HG03442 (cell line): ENCODE results near the gene EIF4EBP3.
A peak's percentile ranks its signal among the peaks of the same experiment; 100 is the strongest.

Experiments
- ATAC-seq: cut with Tn5 transposase; IDR thresholded peaks from one replicate; pipeline ENCODE4 v1.9.1; 2021; ENCODE audit warnings: mild to moderate bottlenecking, moderate library complexity; ENCODE audit not compliant: unreplicated experiment

The EIF4EBP3 gene

GRCh38 chr5:140547508-140548299 is at the start of gene EIF4EBP3:
EIF4EBP3 (plus strand) TSS chr5:140547662; CDS start chr5:140547738, 76 bp downstream.
- peak; percentile 100 for ATAC-seq

- no peak for ATAC-seq
These were observed 49.6 kb upstream of the EIF4EBP3 start for GRCh38 chr5:140497897-140498296.

GRCh38 chr5:140498591-140498990 is 48.9 kb upstream of the EIF4EBP3 start:
- ATAC-seq: no peak

GRCh38 chr5:140502834-140503233 is 44.6 kb upstream of the EIF4EBP3 start:
- no peak for ATAC-seq

- no peak for ATAC-seq
These were observed 37.6 kb upstream of the EIF4EBP3 start for GRCh38 chr5:140509898-140510297.

- no peak for ATAC-seq
These were observed 34.3 kb upstream of the EIF4EBP3 start for GRCh38 chr5:140513124-140513523.

GRCh38 chr5:140524003-140524402 is 23.5 kb upstream of the EIF4EBP3 start:
- no peak for ATAC-seq

- ATAC-seq: no peak
These were observed 7.2 kb upstream of the EIF4EBP3 start for GRCh38 chr5:140540227-140540626.

GRCh38 chr5:140542972-140543371 is 4.5 kb upstream of the EIF4EBP3 start:
- no peak for ATAC-seq

- ATAC-seq: no peak
These were observed 2.5 kb upstream of the EIF4EBP3 start for GRCh38 chr5:140544986-140545385.

- no peak for ATAC-seq
These were observed 1.9 kb upstream of the EIF4EBP3 start for GRCh38 chr5:140545606-140546005.

- no peak for ATAC-seq
These were observed 483 bp upstream of the EIF4EBP3 start for GRCh38 chr5:140546851-140547507.

- no peak for ATAC-seq
These were observed 832 bp downstream of the EIF4EBP3 start for GRCh38 chr5:140548300-140548688.

GRCh38 chr5:140548791-140549190 is 1.3 kb downstream of the EIF4EBP3 start:
- ATAC-seq: no peak

GRCh38 chr5:140549237-140550144 is 2.0 kb downstream of the EIF4EBP3 start:
- no peak for ATAC-seq

- ATAC-seq: no peak
These were observed 3.0 kb downstream of the EIF4EBP3 start for GRCh38 chr5:140550147-140551079.

- no peak for ATAC-seq
These were observed 4.4 kb downstream of the EIF4EBP3 start for GRCh38 chr5:140551872-140552271.

GRCh38 chr5:140553657-140554056 is 6.2 kb downstream of the EIF4EBP3 start:
- no peak for ATAC-seq

- no peak for ATAC-seq
These were observed 7.0 kb downstream of the EIF4EBP3 start for GRCh38 chr5:140554454-140554853.

GRCh38 chr5:140555747-140556312 is 8.4 kb downstream of the EIF4EBP3 start:
- no peak for ATAC-seq
